GM13977 (cell line): Measurements from ENCODE around the gene KHDC4.

ENCODE experiments used
- DNase-seq: peaks from one replicate; pipeline ENCODE4 v3.0.0; 2012; ENCODE audit warnings: low spot score
- in situ Hi-C: fragments of 300-500 bp; cut with MboI; formaldehyde crosslinking; loops from one replicate; pipeline ENCODE4 v1.12.0; 2022; ENCODE audit warnings: low sequenced_read_pairs, low pct_unique_long_range_greater_than_20kb, mixed read lengths, inconsistent platforms; ENCODE audit not compliant: unreplicated experiment
- TF ChIP-seq, protein P1 (sequence below): IDR thresholded peaks from 2 replicates; pipeline ENCODE4 v1.5.1; 2012; ENCODE audit warnings: mild to moderate bottlenecking, control low read depth; ENCODE audit not compliant: insufficient read depth; ENCODE audit errors: extremely low read depth, missing control alignments

KHDC4 gene

GRCh38 chr1:155884031-155884960, 49.9 kb downstream of the KHDC4 start:
- DNase-seq, result no peak
- TF ChIP-seq, protein P1, sequence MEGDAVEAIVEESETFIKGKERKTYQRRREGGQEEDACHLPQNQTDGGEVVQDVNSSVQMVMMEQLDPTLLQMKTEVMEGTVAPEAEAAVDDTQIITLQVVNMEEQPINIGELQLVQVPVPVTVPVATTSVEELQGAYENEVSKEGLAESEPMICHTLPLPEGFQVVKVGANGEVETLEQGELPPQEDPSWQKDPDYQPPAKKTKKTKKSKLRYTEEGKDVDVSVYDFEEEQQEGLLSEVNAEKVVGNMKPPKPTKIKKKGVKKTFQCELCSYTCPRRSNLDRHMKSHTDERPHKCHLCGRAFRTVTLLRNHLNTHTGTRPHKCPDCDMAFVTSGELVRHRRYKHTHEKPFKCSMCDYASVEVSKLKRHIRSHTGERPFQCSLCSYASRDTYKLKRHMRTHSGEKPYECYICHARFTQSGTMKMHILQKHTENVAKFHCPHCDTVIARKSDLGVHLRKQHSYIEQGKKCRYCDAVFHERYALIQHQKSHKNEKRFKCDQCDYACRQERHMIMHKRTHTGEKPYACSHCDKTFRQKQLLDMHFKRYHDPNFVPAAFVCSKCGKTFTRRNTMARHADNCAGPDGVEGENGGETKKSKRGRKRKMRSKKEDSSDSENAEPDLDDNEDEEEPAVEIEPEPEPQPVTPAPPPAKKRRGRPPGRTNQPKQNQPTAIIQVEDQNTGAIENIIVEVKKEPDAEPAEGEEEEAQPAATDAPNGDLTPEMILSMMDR, result no peak

GRCh38 chr1:155882766-155883165, 51.4 kb downstream of the KHDC4 start:
- TF ChIP-seq, protein P1, result no peak
- in situ Hi-C loops, result no loop called here
- DNase-seq, result no peak

More at GRCh38 chr1:155884031-155884960, 49.9 kb downstream of the KHDC4 start:
- in situ Hi-C loops, result no loop called here

DNA sequence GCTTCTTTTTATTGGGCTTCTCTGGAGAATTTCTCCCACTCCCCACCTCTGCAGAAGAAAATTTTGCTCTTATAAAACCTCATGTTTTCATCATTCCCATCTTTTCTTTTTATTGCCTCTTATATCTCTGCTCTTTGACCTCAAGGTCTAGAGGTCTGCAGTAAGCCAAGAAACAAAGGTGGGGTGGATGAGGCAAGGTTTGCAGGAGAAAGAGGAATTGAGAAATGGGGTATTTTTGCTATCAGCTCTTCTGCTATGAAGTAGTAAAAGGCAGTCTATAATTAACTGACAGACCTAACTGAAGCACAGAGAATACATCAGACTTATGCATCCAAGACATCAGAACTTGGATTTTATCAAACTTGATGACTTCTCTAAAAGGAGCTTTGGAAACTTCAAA, 52.0 kb downstream of the KHDC4 start:
- peak; percentile 56 for DNase-seq
- TF ChIP-seq, protein P1, result no peak
- in situ Hi-C loops, result no loop called here

GRCh38 chr1:155880950-155881349, 53.3 kb downstream of the KHDC4 start:
- in situ Hi-C loops, result no loop called here
- TF ChIP-seq, protein P1, result no peak
- no peak for DNase-seq

GRCh38 chr1:155880251-155880650, 54.0 kb downstream of the KHDC4 start:
- TF ChIP-seq, protein P1, result no peak
- DNase-seq, result no peak
- in situ Hi-C loops, result no loop called here

DNA sequence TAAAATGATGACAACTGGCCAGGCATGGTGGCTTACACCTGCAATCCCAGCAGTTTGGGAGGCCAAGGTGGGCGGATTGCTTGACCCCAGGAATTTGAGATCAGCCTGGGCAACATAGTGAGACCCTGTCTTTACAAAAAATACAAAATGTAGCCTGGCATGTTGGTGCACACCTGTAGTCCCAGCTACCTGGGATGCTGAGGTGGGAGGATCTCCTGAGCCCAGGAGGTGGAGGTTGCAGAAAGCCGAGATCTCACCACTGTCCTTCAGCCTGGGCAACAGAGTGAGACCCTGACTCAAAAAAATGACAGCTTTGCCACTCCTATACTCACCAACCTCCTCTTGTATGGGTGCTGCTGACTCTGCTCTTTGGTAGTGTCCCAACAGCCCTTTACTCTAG, 56.3 kb downstream of the KHDC4 start:
- no peak for DNase-seq
- TF ChIP-seq, protein P1, result no peak
- in situ Hi-C loops, result no loop called here
